Bronchial epithelial cell (primary cell): ENCODE measurements around the gene XPO4. TPM values are rescaled to one million over a fixed set of nuclear protein-coding genes. Genes with fewer than 3 reads are reported as not detected.

ENCODE experiments used
- DNase-seq: peaks from one replicate; pipeline ENCODE4 v3.0.0-alpha.2; 2010; ENCODE audit warnings: low read depth
- FAIRE-seq: peaks from 2 replicates; lab custom pipeline; 2011; peaks lifted over from hg19 to GRCh38; lab: Jason Lieb, UNC
- H3K27me3 ChIP-seq: 2 replicates; pipeline ENCODE4 v1.5.1; 2011; ENCODE audit warnings: low read length; ENCODE audit not compliant: control insufficient read depth, insufficient read depth
- H3K36me3 ChIP-seq: 2 replicates; pipeline ENCODE4 v1.5.1; 2011; ENCODE audit warnings: low read length; ENCODE audit not compliant: control insufficient read depth, insufficient read depth
- H3K4me3 ChIP-seq: 2 replicates; pipeline ENCODE4 v1.5.1; 2011; ENCODE audit warnings: mild to moderate bottlenecking, low read depth, low read length, control low read depth
- total RNA-seq: library from RNA; depleted of rRNA; stranded (reverse); fragments of >200 nt; gene quantifications from 2 replicates; pipeline ENCODE4 v1.2.1, GENCODE V29; 2014
- TF ChIP-seq, protein P1 (sequence below): IDR thresholded peaks from 2 replicates; pipeline ENCODE4 v1.5.1; 2011; ENCODE audit warnings: mild to moderate bottlenecking, moderate library complexity, low read length, control low read depth, inconsistent platforms; ENCODE audit not compliant: insufficient read depth, severe bottlenecking

XPO4 gene
- total RNA-seq, 1 donor from 2014 or later: 16.8 TPM

DNA sequence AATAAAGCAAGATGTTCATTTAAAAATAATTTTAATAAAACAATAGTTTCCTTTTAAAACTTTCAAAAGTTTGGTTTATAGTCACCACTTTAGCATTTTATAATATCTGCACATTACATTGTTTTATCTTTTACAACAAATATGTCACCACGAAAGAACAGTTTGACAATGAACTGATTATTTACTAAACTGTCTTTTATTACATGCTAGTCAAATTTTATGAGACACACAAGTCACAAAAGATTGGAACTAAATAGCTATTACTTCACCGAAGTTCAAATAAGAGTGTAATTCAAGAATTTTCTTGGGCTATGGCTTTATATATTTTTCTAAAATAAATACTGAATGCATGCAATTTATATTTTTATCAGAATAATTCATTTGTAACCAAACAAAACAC is 71.3 kb downstream of the XPO4 start:
- DNase-seq (no peak), FAIRE-seq (no peak)
- no peak overlapping the region for H3K4me3 ChIP-seq
- no peaks in the 10 kb centered on the region for H3K36me3 ChIP-seq
- H3K27me3 ChIP-seq: no peaks in the 10 kb centered on the region
- TF ChIP-seq, protein P1, sequence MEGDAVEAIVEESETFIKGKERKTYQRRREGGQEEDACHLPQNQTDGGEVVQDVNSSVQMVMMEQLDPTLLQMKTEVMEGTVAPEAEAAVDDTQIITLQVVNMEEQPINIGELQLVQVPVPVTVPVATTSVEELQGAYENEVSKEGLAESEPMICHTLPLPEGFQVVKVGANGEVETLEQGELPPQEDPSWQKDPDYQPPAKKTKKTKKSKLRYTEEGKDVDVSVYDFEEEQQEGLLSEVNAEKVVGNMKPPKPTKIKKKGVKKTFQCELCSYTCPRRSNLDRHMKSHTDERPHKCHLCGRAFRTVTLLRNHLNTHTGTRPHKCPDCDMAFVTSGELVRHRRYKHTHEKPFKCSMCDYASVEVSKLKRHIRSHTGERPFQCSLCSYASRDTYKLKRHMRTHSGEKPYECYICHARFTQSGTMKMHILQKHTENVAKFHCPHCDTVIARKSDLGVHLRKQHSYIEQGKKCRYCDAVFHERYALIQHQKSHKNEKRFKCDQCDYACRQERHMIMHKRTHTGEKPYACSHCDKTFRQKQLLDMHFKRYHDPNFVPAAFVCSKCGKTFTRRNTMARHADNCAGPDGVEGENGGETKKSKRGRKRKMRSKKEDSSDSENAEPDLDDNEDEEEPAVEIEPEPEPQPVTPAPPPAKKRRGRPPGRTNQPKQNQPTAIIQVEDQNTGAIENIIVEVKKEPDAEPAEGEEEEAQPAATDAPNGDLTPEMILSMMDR: no peak

DNA sequence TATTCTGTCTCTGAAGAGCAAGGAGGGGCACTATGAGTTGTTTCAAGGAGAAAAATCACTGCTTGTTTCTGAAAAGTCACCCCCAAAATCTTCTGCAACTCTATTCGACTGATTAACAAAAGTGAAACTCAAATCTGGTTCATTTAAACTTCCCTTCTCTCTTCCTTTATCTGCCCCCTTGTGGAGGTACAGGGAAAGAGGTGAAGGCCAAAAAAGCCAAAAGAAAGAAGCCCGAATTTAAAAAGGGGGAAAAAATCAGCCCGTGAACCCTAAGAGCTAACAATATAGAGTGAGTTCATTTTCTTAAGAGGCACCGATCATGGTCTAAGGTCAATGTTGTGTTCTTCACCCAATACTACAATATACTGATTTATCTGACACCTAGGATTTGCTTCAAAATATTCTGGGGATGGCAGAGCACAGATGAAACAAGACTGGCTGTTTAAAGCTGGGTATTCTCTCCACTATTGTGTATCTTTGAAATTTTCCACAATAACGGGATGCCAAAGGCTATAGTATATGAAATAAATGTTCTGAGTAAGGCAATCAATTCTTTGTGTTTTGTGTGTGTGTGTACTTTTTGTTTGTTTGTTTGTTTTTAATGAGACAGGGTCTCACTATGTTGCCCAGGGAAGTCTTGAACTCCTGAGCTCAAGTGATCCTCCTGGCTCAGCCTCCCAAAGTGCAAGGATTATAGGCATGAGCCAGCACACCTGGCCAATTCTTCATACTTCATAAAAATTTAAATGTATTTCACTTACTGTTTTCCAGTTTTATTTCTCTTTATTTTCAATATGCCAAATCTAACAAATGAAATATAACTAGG is 73.8 kb downstream of the XPO4 start:
- H3K4me3 ChIP-seq: no peak overlapping the region
- TF ChIP-seq, protein P1: peak; percentile 60
- no peaks in the 10 kb centered on the region for H3K36me3 ChIP-seq
- H3K27me3 ChIP-seq: no peaks in the 10 kb centered on the region
- FAIRE-seq (no peak), DNase-seq (peak; percentile 55)

DNA sequence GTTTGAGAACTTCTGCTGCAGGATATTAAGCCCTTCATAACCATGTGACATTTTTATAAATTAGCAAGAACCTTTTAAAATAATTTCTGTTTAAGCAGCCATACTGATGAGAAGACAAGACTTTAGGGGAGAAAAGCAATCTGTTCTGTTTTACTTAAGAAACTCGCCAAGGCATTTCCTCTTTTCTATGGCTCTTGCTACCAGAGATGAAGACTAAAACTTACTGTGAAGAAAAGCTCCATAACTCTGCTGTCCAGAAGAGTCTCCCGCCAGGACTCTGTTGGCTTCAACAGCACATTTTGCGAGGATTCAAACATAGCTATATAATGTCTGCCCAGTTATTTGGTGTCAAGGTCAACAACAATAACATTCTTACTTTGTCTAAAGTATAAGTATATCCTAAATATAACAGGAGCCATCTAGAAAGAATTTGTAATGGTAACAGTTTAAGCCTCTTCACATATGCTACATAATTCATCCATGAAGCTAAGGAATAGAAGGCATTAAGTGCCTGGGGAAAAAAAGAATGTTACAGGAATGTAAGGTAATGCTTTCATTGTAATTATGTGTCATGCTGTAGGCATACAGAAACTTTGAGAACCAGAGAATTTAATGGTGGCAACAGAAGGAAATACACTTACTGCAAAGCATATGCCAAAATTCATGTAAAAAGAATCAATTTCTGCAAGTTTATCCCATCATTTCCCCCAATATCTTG is 75.5 kb downstream of the XPO4 start:
- FAIRE-seq (no peak), DNase-seq (no peak)
- H3K36me3 ChIP-seq: no peaks in the 10 kb centered on the region
- H3K27me3 ChIP-seq: no peaks in the 10 kb centered on the region
- H3K4me3 ChIP-seq: no peak overlapping the region
- TF ChIP-seq, protein P1: no peak

DNA sequence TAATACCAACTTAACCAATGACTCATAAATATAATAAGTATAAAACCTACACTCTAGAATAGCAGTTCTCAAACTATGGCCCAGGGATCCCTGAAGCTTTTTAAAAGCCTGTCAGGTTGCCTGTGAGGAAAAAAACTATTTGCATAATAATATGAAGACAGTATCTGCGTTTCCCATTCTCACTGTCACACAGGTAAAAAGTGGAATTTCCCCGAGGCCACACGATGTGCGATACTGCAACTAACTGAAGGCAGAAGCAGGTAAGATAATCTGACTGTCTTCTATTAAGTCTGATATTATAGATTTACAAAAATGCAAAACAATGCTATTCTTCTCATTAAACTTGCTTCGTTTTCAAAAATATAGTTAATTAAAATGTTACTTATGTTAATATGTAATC is 76.2 kb downstream of the XPO4 start:
- no peaks in the 10 kb centered on the region for H3K27me3 ChIP-seq
- H3K36me3 ChIP-seq: peaks cover 1% of the 10 kb centered on the region
- H3K4me3 ChIP-seq: no peak overlapping the region
- TF ChIP-seq, protein P1: no peak
- no peak for FAIRE-seq
- DNase-seq: no peak

DNA sequence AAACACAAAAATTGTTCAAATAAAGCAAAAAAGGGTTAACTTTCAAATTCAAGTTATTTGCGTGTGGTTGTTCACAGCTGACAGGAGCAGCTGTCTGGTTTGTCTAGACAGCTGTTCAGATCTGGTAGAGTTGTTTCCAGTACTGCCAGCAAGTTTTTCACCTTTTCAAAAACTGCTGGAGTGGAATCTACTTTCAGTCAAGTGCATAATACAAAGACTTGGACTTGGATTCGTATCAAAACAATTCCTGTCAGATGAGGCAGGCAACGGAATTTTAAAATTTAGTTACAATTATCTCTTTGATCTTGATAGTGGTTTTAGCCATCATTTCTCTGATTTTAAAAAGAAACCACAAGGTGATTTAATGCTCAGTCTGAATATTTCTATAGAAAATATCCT is 77.1 kb downstream of the XPO4 start:
- no peaks in the 10 kb centered on the region for H3K27me3 ChIP-seq
- no peak overlapping the region for H3K4me3 ChIP-seq
- TF ChIP-seq, protein P1: no peak
- FAIRE-seq (no peak), DNase-seq (no peak)
- H3K36me3 ChIP-seq: peaks cover 1% of the 10 kb centered on the region
